ENCODE data around the gene C10orf95.
A peak's percentile ranks its signal among the peaks of the same experiment; 100 is the strongest.

C10orf95 gene

GRCh38 chr10:102432162-102432950, 19.0 kb downstream of the C10orf95 start, which contains the start of gene CUEDC2 (continued):
- no peak for TF ChIP-seq ZNF280C (tag by site-specific recombination; IDR thresholded peaks at IDR 0.05)
- no peak for TF ChIP-seq HIC1 (tag by site-specific recombination; IDR thresholded peaks at IDR 0.05)
- TF ChIP-seq ZNF549 (tag by site-specific recombination; IDR thresholded peaks at IDR 0.05), result no peak
- no peak; the same call in 1 of the 2 replicates for TF ChIP-seq KLF17 (tag by site-specific recombination; IDR thresholded peaks at IDR 0.05)
- peak; percentile 92 for TF ChIP-seq SP7 (tag by site-specific recombination; IDR thresholded peaks at IDR 0.05)
- 0 out of 2 replicates have a peak, but pooled peaks have one; percentile 18 for TF ChIP-seq ZBTB21 (tag by site-specific recombination; IDR thresholded peaks at IDR 0.05)
- TF ChIP-seq REPIN1 (tag by site-specific recombination; IDR thresholded peaks at IDR 0.05; ENCODE audit: low read depth), result no peak
- no peak for TF ChIP-seq ZNF670 (tag by site-specific recombination; IDR thresholded peaks at IDR 0.05; ENCODE audit: low read depth)
- TF ChIP-seq ZNF645 (tag by site-specific recombination; IDR thresholded peaks at IDR 0.05), result no peak
- no peak for TF ChIP-seq BCL11A (tag by site-specific recombination; IDR thresholded peaks at IDR 0.05; ENCODE audit: low read depth)
- TF ChIP-seq ZNF501 (tag by site-specific recombination; IDR thresholded peaks at IDR 0.05), result peak; percentile 90
- peak; percentile 68 for TF ChIP-seq ZFHX2 (tag by site-specific recombination; conservative IDR thresholded peaks at IDR 0.05)
- TF ChIP-seq ZBTB6 (tag by site-specific recombination; IDR thresholded peaks at IDR 0.05), result peak; percentile 65; the same call in 1 of the 2 replicates
- no peak for TF ChIP-seq ZFP41 (tag by site-specific recombination; IDR thresholded peaks at IDR 0.05; ENCODE audit: borderline replicate concordance)
- peak; percentile 79 for TF ChIP-seq ZNF449 (tag by site-specific recombination; IDR thresholded peaks at IDR 0.05)
- no peak for TF ChIP-seq SALL2 (tag by site-specific recombination; IDR thresholded peaks at IDR 0.05; ENCODE audit: borderline replicate concordance)
- peak; percentile 70 for TF ChIP-seq KLF9 (tag by site-specific recombination; IDR thresholded peaks at IDR 0.05; ENCODE audit: low read depth)
- TF ChIP-seq EGR2 (tag by site-specific recombination; IDR thresholded peaks at IDR 0.05; ENCODE audit: low read depth), result peak; percentile 71
- 0 out of 2 replicates have a peak, but pooled peaks have one; percentile 40 for TF ChIP-seq KLF7 (tag by site-specific recombination; IDR thresholded peaks at IDR 0.05; ENCODE audit: borderline replicate concordance)
- no peak for TF ChIP-seq ZNF112 (tag by site-specific recombination; IDR thresholded peaks at IDR 0.05)
- peak; percentile 88 for TF ChIP-seq ZBTB7A (tag by site-specific recombination; IDR thresholded peaks at IDR 0.05; ENCODE audit: low read depth)
- TF ChIP-seq ZBTB49 (tag by site-specific recombination; IDR thresholded peaks at IDR 0.05; ENCODE audit: low read depth), result no peak
- TF ChIP-seq SETDB1 (IDR thresholded peaks at IDR 0.05; ENCODE audit: insufficient read length, low read length), result no peak
- TF ChIP-seq ZNF629 (tag by site-specific recombination; IDR thresholded peaks at IDR 0.05), result peak; percentile 83
- no peak for TF ChIP-seq ZNF221 (tag by site-specific recombination; IDR thresholded peaks at IDR 0.05; ENCODE audit: borderline replicate concordance)
- no peak for TF ChIP-seq ZNF626 (tag by site-specific recombination; IDR thresholded peaks at IDR 0.05)
- TF ChIP-seq ZNF555 (tag by site-specific recombination; conservative IDR thresholded peaks at IDR 0.05), result no peak
